ENCODE data around the gene CCKAR.

GRCh38 chr4:26484516-26484915, 5.8 kb downstream of the CCKAR start:
- TF ChIP-seq CTCF (IDR thresholded peaks at IDR 0.05) (no peak), POLR2A (IDR thresholded peaks at IDR 0.05) (no peak)
